Adipocyte (in vitro differentiated cells): ENCODE data around the gene LMF1.

Experiments
- DNase-seq: peaks from one replicate; pipeline ENCODE4 v3.0.0-alpha.2; 2015; ENCODE audit warnings: low read depth
- H3K27me3 ChIP-seq: replicated peaks from 2 replicates; pipeline ENCODE4 v1.7.0; 2013; ENCODE audit warnings: mild to moderate bottlenecking, low read length, moderate library complexity; ENCODE audit not compliant: control insufficient read depth, insufficient read depth
- H3K36me3 ChIP-seq: 2 replicates; pipeline ENCODE4 v1.7.0; 2013; ENCODE audit warnings: low read length, mild to moderate bottlenecking, moderate library complexity; ENCODE audit not compliant: control insufficient read depth, insufficient read depth, severe bottlenecking
- H3K4me1 ChIP-seq: 2 replicates; pipeline ENCODE4 v1.7.0; 2013; ENCODE audit warnings: mild to moderate bottlenecking, low read length, moderate library complexity; ENCODE audit not compliant: control insufficient read depth, insufficient read depth
- H3K4me3 ChIP-seq: 2 replicates; pipeline ENCODE4 v1.7.0; 2013; ENCODE audit warnings: mild to moderate bottlenecking, low read length, moderate library complexity
- H3K9ac ChIP-seq: 2 replicates; pipeline ENCODE4 v1.7.0; 2013; ENCODE audit warnings: mild to moderate bottlenecking, low read length, moderate library complexity
- H3K9me3 ChIP-seq: 2 replicates; pipeline ENCODE4 v1.7.0; 2013; ENCODE audit warnings: mild to moderate bottlenecking, low read length, moderate library complexity; ENCODE audit not compliant: control insufficient read depth

The LMF1 gene

DNA sequence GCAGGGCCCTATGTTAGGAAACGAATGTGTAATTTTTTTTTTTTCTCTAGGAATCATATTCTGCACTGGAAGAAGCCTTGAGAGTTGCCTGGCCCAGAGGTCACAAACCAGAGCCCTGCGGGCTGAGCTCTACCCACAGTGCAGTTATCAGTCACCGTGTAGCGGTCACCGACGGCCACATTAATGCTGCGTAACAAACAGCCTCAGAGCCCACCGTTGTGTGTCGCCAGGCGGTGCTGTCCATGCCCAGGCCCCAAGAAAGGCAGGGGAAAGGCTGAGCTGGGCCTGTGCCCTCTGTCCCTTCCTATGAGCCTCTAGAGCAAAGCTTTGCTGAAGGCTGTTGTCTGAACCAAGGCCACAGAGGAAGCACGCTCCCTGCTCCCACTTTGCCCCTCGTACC is 4.5 kb upstream of the LMF1 start:
- Histone ChIP-seq H3K4me1 (peaks cover 4% of the 10 kb centered on the region), H3K9ac (no peak overlapping the region), H3K36me3 (no peaks in the 10 kb centered on the region), H3K9me3 (peaks cover 5% of the 10 kb centered on the region), H3K27me3 (peaks cover 13% of the 10 kb centered on the region), H3K4me3 (no peak overlapping the region)
- no peak for DNase-seq

DNA sequence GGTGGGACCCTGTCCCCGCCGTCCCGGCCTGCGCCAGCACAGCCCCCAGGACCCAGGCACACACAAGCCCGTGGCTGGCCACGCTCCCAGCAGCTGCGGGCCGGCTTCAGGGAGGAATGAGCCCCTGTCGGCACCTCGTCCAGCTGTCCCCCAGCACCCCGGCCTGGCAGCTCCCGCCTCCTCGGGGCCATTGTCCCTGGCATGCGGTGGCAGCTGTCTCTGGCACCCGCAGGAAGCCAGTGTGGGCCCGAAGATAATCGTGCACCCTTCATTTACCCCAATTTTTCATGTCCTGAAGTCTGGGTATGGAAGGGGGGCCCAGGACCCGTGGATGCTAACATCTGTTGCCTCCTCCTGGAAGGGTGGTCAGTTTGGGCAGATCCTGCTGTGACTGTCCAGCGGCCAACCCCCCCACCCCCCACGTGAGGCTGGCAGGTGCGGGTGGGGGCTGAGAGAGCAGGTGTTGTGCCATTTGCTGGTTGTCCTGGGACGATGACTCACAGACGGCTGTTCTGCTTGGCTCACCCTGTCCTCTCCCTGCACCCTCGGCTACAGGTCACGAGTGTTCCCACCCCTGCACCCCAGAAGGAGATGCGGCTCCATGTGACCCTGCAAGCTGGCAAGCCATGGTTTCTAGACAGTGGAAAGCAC is 4.0 kb upstream of the LMF1 start:
- DNase-seq, result no peak
- Histone ChIP-seq H3K4me3 (no peak overlapping the region), H3K9ac (no peak overlapping the region), H3K27me3 (peaks cover 13% of the 10 kb centered on the region), H3K36me3 (no peaks in the 10 kb centered on the region), H3K9me3 (peaks cover 5% of the 10 kb centered on the region), H3K4me1 (peaks cover 6% of the 10 kb centered on the region)

DNA sequence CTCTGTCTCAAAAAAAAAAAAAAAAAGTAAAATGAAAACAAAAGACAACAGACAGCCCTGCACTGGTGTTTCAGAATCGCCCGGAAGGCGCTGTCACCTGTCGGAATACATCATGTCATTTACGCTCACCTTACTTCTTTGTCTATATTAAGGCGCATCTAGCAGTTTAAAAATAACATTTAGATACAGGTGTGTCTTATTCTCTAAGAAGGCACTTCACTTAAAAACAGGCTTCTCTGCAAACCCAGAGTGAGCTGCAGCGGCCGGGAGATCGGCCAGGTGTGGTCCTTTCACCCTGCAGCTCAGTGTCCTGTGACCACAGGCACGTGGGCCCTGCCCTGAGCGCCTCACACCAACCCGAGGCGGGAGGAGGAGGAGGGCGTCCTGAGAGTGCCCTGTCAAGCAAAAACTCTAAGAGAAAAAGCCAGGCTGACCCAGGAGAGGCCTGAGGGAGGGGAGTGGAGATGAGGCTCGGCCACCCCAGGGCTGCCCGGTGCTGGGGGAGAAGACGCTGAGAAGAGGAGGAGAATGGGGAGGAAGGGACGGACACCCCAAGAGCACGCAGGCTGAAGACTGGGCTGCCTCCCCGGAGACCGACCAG is 3.3 kb upstream of the LMF1 start:
- Histone ChIP-seq H3K9ac (no peak overlapping the region), H3K27me3 (peaks cover 13% of the 10 kb centered on the region), H3K9me3 (peaks cover 5% of the 10 kb centered on the region), H3K4me1 (peaks cover 12% of the 10 kb centered on the region), H3K36me3 (no peaks in the 10 kb centered on the region), H3K4me3 (no peak overlapping the region)
- DNase-seq, result no peak

GRCh38 chr16:973366-973765 is 2.6 kb upstream of the LMF1 start:
- Histone ChIP-seq H3K9ac (no peak overlapping the region), H3K9me3 (peaks cover 5% of the 10 kb centered on the region), H3K4me3 (no peak overlapping the region), H3K27me3 (peaks cover 13% of the 10 kb centered on the region), H3K4me1 (peaks cover 12% of the 10 kb centered on the region), H3K36me3 (no peaks in the 10 kb centered on the region)
- DNase-seq, result no peak

DNA sequence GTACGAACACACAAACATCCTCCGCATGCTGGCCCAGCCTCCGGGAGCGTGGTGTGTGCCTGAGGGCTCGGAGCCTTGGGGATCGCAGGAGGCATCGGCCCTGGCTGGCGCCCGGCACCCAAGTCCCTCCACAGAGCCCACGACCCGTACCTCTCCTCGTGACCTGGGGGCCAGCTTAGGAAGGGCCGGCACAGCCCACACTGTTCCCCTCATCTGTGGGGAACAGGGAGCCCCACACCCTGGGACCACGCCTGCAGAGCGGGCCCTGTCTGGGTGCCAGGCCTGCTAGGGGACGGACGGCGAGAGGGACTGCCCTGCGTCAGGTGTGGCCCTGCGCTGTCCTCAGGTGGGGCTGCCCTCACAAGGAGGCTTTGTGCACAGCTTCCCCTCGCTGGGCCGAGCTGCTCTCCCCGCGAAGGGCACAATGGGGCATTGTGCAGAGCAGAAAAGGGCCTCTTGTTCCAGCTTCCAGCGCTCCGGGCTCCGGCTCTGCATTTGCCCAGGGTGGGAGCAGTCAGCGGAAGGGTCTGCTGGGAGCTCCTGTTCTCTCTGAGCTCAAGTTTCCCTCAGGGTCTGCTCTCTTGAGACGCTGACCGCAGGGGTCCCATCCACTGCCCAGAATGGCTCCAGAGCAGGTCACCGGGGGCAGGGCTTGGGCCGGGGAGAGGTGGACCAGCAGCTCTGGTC is 1.7 kb upstream of the LMF1 start:
- Histone ChIP-seq H3K4me1 (peaks cover 13% of the 10 kb centered on the region), H3K9ac (no peak overlapping the region), H3K4me3 (no peak overlapping the region), H3K27me3 (peaks cover 13% of the 10 kb centered on the region), H3K9me3 (peaks cover 5% of the 10 kb centered on the region), H3K36me3 (no peaks in the 10 kb centered on the region)
- DNase-seq, result no peak

- Histone ChIP-seq H3K4me3 (no peak overlapping the region), H3K9me3 (peaks cover 5% of the 10 kb centered on the region), H3K4me1 (peaks cover 16% of the 10 kb centered on the region), H3K36me3 (no peaks in the 10 kb centered on the region), H3K27me3 (peaks cover 13% of the 10 kb centered on the region), H3K9ac (no peak overlapping the region)
- DNase-seq, result no peak
These were observed 1.2 kb upstream of the LMF1 start for GRCh38 chr16:971981-972315.

DNA sequence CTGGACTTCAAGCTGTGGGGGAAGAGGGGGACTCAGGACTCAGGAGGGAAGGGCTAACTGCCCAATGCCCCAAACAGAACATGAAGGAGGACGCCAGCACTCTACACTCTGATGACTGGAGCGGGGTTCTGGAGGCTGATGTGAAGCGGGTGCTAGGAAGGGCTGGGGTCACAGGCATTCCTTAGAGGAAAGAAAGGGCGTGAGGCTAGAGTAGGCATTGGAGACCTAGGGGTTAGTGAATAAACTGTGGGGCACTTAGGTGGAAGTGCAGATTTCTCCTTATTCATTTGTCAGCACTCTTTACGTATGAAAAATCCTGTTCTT is 760 bp upstream of the LMF1 start:
- Histone ChIP-seq H3K4me1 (peaks cover 16% of the 10 kb centered on the region), H3K9me3 (peaks cover 5% of the 10 kb centered on the region), H3K4me3 (no peak overlapping the region), H3K27me3 (peaks cover 12% of the 10 kb centered on the region), H3K36me3 (no peaks in the 10 kb centered on the region), H3K9ac (no peak overlapping the region)
- no peak for DNase-seq

DNA sequence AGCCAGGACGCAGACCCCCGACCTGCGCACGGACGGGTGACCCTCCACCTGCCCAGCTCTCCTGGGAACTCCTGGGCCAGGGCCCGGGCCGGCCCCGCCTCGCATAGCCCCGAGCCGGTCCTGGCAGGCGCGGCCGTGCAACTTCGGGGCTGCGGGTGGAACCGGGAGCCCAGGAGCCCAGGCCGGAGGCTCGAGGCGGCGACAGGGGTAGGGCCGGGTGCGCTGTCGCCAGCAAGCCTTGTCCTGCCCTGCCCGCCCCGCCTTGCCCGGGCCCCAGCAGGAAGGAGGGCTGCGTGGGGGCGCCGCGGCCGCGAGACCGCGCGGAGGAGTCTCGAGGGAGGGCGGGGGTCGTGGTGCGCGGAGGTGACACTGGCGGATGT is 408 bp downstream of the LMF1 start:
- Histone ChIP-seq H3K36me3 (no peaks in the 10 kb centered on the region), H3K9me3 (peaks cover 5% of the 10 kb centered on the region), H3K4me1 (peaks cover 16% of the 10 kb centered on the region), H3K4me3 (peak overlapping the region; percentile 90), H3K27me3 (peaks cover 7% of the 10 kb centered on the region), H3K9ac (peak overlapping the region; percentile 95)
- no peak for DNase-seq

GRCh38 chr16:969508-970385 is 1.0 kb downstream of the LMF1 start:
- H3K4me3 ChIP-seq, result peak overlapping the region; percentile 90
- H3K9ac ChIP-seq, result peak overlapping the region; percentile 95
- H3K9me3 ChIP-seq, result peaks cover 5% of the 10 kb centered on the region
- peak; percentile 71 for DNase-seq
- H3K4me1 ChIP-seq, result peaks cover 16% of the 10 kb centered on the region
- H3K36me3 ChIP-seq, result no peaks in the 10 kb centered on the region
- H3K27me3 ChIP-seq, result peaks cover 7% of the 10 kb centered on the region

DNA sequence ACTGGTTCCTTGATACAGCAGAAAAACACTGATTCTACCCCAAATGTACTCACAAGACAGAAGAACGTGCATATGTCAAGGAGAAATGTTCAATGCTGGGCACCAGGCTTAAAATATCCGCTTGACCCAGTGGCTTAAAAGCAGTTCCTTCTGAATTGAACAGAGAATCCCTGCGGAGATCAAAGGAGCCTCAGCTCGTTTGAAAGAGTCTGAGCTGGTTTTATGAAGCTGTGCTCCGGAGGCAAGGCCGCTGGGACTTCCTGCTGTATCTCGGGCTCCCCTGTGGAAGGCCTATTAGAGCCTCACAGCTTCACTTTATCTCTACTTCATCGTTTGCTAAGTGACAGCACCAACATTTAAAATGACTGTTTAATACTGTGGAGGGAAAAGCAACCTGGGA is 2.2 kb downstream of the LMF1 start:
- no peak overlapping the region for H3K9ac ChIP-seq
- peaks cover 7% of the 10 kb centered on the region for H3K27me3 ChIP-seq
- DNase-seq, result no peak
- H3K9me3 ChIP-seq, result peaks cover 5% of the 10 kb centered on the region
- peaks cover 16% of the 10 kb centered on the region for H3K4me1 ChIP-seq
- no peaks in the 10 kb centered on the region for H3K36me3 ChIP-seq
- no peak overlapping the region for H3K4me3 ChIP-seq
